WTC11 (cell line): ENCODE data around the gene ZBTB43. TPM values are rescaled to one million over a fixed set of nuclear protein-coding genes. Genes with fewer than 3 reads are reported as not detected.

Source experiments
- ATAC-seq: fragments of 200-7000 bp; cut with Tn5 transposase; 2 replicates; pipeline ENCODE4 v1.10.0; 2021; ENCODE audit warnings: mild to moderate bottlenecking, moderate library complexity
- CTCF ChIA-PET: fragments of 300-600 bp; sonication (Branson Sonifier 250); formaldehyde crosslinking; loops from one replicate; lab custom pipeline; 2021; ENCODE audit warnings: antibody characterized with exemption; lab: Charles Lee
- POLR2A ChIA-PET: fragments of 350-600 bp; sonication (Branson Sonifier 250); formaldehyde crosslinking; loops from one replicate; lab custom pipeline; 2021; ENCODE audit warnings: antibody characterized with exemption; lab: Charles Lee
- DNase-seq: peaks from one replicate; pipeline ENCODE4 v3.0.0; 2021; ENCODE audit warnings: low spot score
- H3K27ac Mint-ChIP-seq: 2 replicates; pipeline ENCODE4 v1.8.0; 2021; ENCODE audit warnings: mixed read lengths
- H3K27me3 Mint-ChIP-seq: 2 replicates; pipeline ENCODE4 v1.8.0; 2021; ENCODE audit warnings: low read depth, mild to moderate bottlenecking, moderate library complexity, mixed read lengths
- H3K36me3 Mint-ChIP-seq: 2 replicates; pipeline ENCODE4 v1.8.0; 2021; ENCODE audit warnings: mixed read lengths
- H3K4me1 Mint-ChIP-seq: 2 replicates; pipeline ENCODE4 v1.8.0; 2022; ENCODE audit warnings: mixed read lengths
- H3K4me3 Mint-ChIP-seq: 2 replicates; pipeline ENCODE4 v1.8.0; 2021; ENCODE audit warnings: mild to moderate bottlenecking, moderate library complexity, mixed read lengths
- H3K9me3 Mint-ChIP-seq: 2 replicates; pipeline ENCODE4 v1.8.0; 2021; ENCODE audit warnings: mixed read lengths
- ATF2 ChIP-seq: sonication (generic); formaldehyde crosslinking; IDR thresholded peaks from 2 replicates; pipeline ENCODE4 v1.8.1; 2022; ENCODE audit warnings: low read depth, missing genetic modification reagents, borderline replicate concordance
- ATF3 ChIP-seq: sonication (generic); formaldehyde crosslinking; conservative IDR thresholded peaks from 2 replicates; pipeline ENCODE4 v1.8.1; 2022; ENCODE audit warnings: mild to moderate bottlenecking, missing genetic modification reagents
- E2F4 ChIP-seq: sonication (generic); formaldehyde crosslinking; IDR thresholded peaks from 2 replicates; pipeline ENCODE4 v1.8.1; 2022; ENCODE audit warnings: low read depth, mild to moderate bottlenecking, moderate library complexity, missing genetic modification reagents, borderline replicate concordance
- FOXP1 ChIP-seq: sonication (generic); formaldehyde crosslinking; IDR thresholded peaks from 2 replicates; pipeline ENCODE4 v1.8.0; 2022; ENCODE audit warnings: missing genetic modification reagents, mild to moderate bottlenecking, moderate library complexity, borderline replicate concordance
- GRHL2 ChIP-seq: fragments of 250-450 bp; sonication (Bioruptor Pico); IDR thresholded peaks from 2 replicates; pipeline ENCODE4 v1.8.0; 2022; ENCODE audit warnings: mild to moderate bottlenecking, moderate library complexity; ENCODE audit not compliant: insufficient replicate concordance, severe bottlenecking
- MLX ChIP-seq: sonication (generic); formaldehyde crosslinking; IDR thresholded peaks from 2 replicates; pipeline ENCODE4 v1.8.1; 2023; ENCODE audit warnings: mild to moderate bottlenecking, missing genetic modification reagents, moderate library complexity
- MYBL2 ChIP-seq: sonication (generic); formaldehyde crosslinking; IDR thresholded peaks from 2 replicates; pipeline ENCODE4 v1.8.1; 2023; ENCODE audit warnings: mild to moderate bottlenecking, moderate library complexity, missing genetic modification reagents
- NFATC4 ChIP-seq: fragments of 250-450 bp; sonication (Bioruptor Pico); IDR thresholded peaks from 2 replicates; pipeline ENCODE4 v1.9.0; 2021; ENCODE audit warnings: mild to moderate bottlenecking
- NR1H2 ChIP-seq: sonication (generic); formaldehyde crosslinking; IDR thresholded peaks from 2 replicates; pipeline ENCODE4 v1.9.0; 2021; ENCODE audit warnings: mild to moderate bottlenecking, moderate library complexity, missing genetic modification reagents
- RORB ChIP-seq: fragments of 250-450 bp; sonication (Bioruptor Pico); IDR thresholded peaks from 2 replicates; pipeline ENCODE4 v1.9.0; 2021; ENCODE audit warnings: mild to moderate bottlenecking
- SP1 ChIP-seq: sonication (generic); formaldehyde crosslinking; conservative IDR thresholded peaks from 2 replicates; pipeline ENCODE4 v1.8.1; 2022; ENCODE audit warnings: missing genetic modification reagents
- TCF7 ChIP-seq: sonication (generic); formaldehyde crosslinking; IDR thresholded peaks from 2 replicates; pipeline ENCODE4 v1.8.0; 2022; ENCODE audit warnings: mild to moderate bottlenecking, low read depth, missing genetic modification reagents, moderate library complexity
- ZNF219 ChIP-seq: sonication (generic); formaldehyde crosslinking; IDR thresholded peaks from 2 replicates; pipeline ENCODE4 v1.8.0; 2023; ENCODE audit warnings: missing genetic modification reagents, mild to moderate bottlenecking, borderline replicate concordance
- ZNF232 ChIP-seq: sonication (generic); formaldehyde crosslinking; IDR thresholded peaks from 2 replicates; pipeline ENCODE4 v1.8.0; 2022; ENCODE audit warnings: mild to moderate bottlenecking, missing genetic modification reagents
- ZNF263 ChIP-seq: sonication (generic); formaldehyde crosslinking; IDR thresholded peaks from 2 replicates; pipeline ENCODE4 v1.8.1; 2022; ENCODE audit warnings: low read depth, mild to moderate bottlenecking, moderate library complexity, missing genetic modification reagents
- ZNF396 ChIP-seq: fragments of 250-450 bp; sonication (Bioruptor Pico); IDR thresholded peaks from 2 replicates; pipeline ENCODE4 v1.8.0; 2021; ENCODE audit warnings: mild to moderate bottlenecking, moderate library complexity, borderline replicate concordance
- ZNF416 ChIP-seq: fragments of 250-450 bp; sonication (Bioruptor Pico); IDR thresholded peaks from 2 replicates; pipeline ENCODE4 v1.9.0; 2021; ENCODE audit warnings: mild to moderate bottlenecking, inconsistent platforms
- total RNA-seq: library from RNA; stranded (reverse); gene quantifications from 3 replicates; pipeline ENCODE4 v1.2.3, GENCODE V29; 2021

Gene ZBTB43
- total RNA-seq, 1 experiment from 2014 or later: 23.8 TPM

GRCh38 chr9:126872516-126872915 is 67.7 kb downstream of the ZBTB43 start:
- no peak for DNase-seq
- Mint-ChIP-seq H3K9me3 (no peaks in the 10 kb centered on the region), H3K4me3 (no peak overlapping the region), H3K4me1 (peaks cover 28% of the 10 kb centered on the region), H3K36me3 (no peaks in the 10 kb centered on the region; the same call in 1 of the 2 replicates), H3K27me3 (no peaks in the 10 kb centered on the region), H3K27ac (peak overlapping the region; percentile 51; the same call in 1 of the 2 replicates)
- TF ChIP-seq MLX (CRISPR knock-in tag) (no peak), E2F4 (CRISPR knock-in tag) (no peak), ZNF416 (no peak)
- ChIA-PET POLR2A (interaction anchor here (0.6 kb wide), 1 partner anchor 82 kb away, joined by 4 read pairs; no protein-coding TSS in a partner anchor), CTCF (interaction anchor here (1.0 to 1.1 kb wide), 2 partner anchors 13 to 326 kb away, joined by 3 to 5 read pairs; no protein-coding TSS in a partner anchor)
- ATAC-seq: no peak

- no peak for TF ChIP-seq TCF7
- TF ChIP-seq NR1H2 (CRISPR knock-in tag): no peak
- TF ChIP-seq SP1 (CRISPR knock-in tag): no peak
- Mint-ChIP-seq H3K36me3 (peaks cover 8% of the 10 kb centered on the region), H3K9me3 (no peaks in the 10 kb centered on the region), H3K27me3 (no peaks in the 10 kb centered on the region), H3K27ac (no peak overlapping the region), H3K4me3 (no peak overlapping the region), H3K4me1 (peaks cover 9% of the 10 kb centered on the region)
- DNase-seq (no peak), ATAC-seq (no peak)
- ChIA-PET POLR2A (interaction anchor here (0.7 kb wide), 1 partner anchor 238 kb away, joined by 3 read pairs; no protein-coding TSS in a partner anchor), CTCF (interaction anchor here (0.6 kb wide), 1 partner anchor 354 kb away, joined by 4 read pairs; no protein-coding TSS in a partner anchor)
Measured at GRCh38 chr9:126874546-126875314, 69.9 kb downstream of the ZBTB43 start.

- Mint-ChIP-seq H3K4me3 (no peak overlapping the region), H3K27me3 (no peaks in the 10 kb centered on the region), H3K36me3 (peaks cover 20% of the 10 kb centered on the region), H3K9me3 (no peaks in the 10 kb centered on the region), H3K4me1 (peaks cover 9% of the 10 kb centered on the region), H3K27ac (0 out of 2 replicates have a peak overlapping the region, but pooled peaks have one; percentile 34)
- ChIA-PET CTCF (no interaction called here), POLR2A (no interaction called here)
- no peak for ATAC-seq
- no peak for DNase-seq
- no peak for TF ChIP-seq ZNF232 (CRISPR knock-in tag)
- no peak for TF ChIP-seq ZNF396
- TF ChIP-seq NFATC4 (CRISPR knock-in tag): no peak
- no peak for TF ChIP-seq ZNF263 (CRISPR knock-in tag)
- no peak for TF ChIP-seq GRHL2
- no peak for TF ChIP-seq ZNF219 (CRISPR knock-in tag)
- TF ChIP-seq ATF3 (CRISPR knock-in tag): no peak
- no peak for TF ChIP-seq ATF2 (CRISPR knock-in tag)
- TF ChIP-seq RORB (CRISPR knock-in tag): no peak
- TF ChIP-seq MYBL2 (CRISPR knock-in tag): no peak
- TF ChIP-seq FOXP1 (CRISPR knock-in tag): no peak
Measured at GRCh38 chr9:126875756-126876510, 71.1 kb downstream of the ZBTB43 start.
